Mesendoderm (in vitro differentiated cells): ENCODE results near the gene NPM1.
"Not testable (repeated sequence)": the region's sequence is repeated elsewhere in the genome, so short reads cannot be mapped to it uniquely, and the experiment has no call there.

Source experiments
- DNase-seq: peaks from one replicate; pipeline ENCODE4 v3.0.0; 2013
- H2AK5ac ChIP-seq: 2 replicates; pipeline ENCODE4 v1.6.1; 2013; ENCODE audit warnings: low read length, inconsistent platforms
- H2BK120ac ChIP-seq: 2 replicates; pipeline ENCODE4 v1.6.1; 2013; ENCODE audit warnings: low read depth, mild to moderate bottlenecking, low read length, moderate library complexity, mixed read lengths
- H2BK15ac ChIP-seq: replicated peaks from 2 replicates; pipeline ENCODE4 v1.6.1; 2013; ENCODE audit warnings: low read depth, mild to moderate bottlenecking, moderate library complexity
- H2BK5ac ChIP-seq: 2 replicates; pipeline ENCODE4 v1.6.1; 2013; ENCODE audit warnings: low read length, inconsistent platforms
- H3K18ac ChIP-seq: 2 replicates; pipeline ENCODE4 v1.6.1; 2013; ENCODE audit warnings: mild to moderate bottlenecking, low read length, mixed read lengths
- H3K23ac ChIP-seq: one replicate; pipeline ENCODE4 v1.6.1; 2013; ENCODE audit warnings: low read length
- H3K27ac ChIP-seq: 2 replicates; pipeline ENCODE4 v1.5.1; 2013; ENCODE audit warnings: low read depth, mild to moderate bottlenecking, inconsistent platforms, low read length, moderate library complexity
- H3K27me3 ChIP-seq: 2 replicates; pipeline ENCODE4 v1.6.1; 2013; ENCODE audit warnings: low read length, control low read depth, mild to moderate bottlenecking, inconsistent platforms; ENCODE audit not compliant: insufficient read depth, poor library complexity
- H3K36me3 ChIP-seq: 2 replicates; pipeline ENCODE4 v1.6.1; 2013; ENCODE audit warnings: low read length, inconsistent platforms; ENCODE audit not compliant: control insufficient read depth, insufficient read depth
- H3K4ac ChIP-seq: one replicate; pipeline ENCODE4 v1.6.1; 2013; ENCODE audit warnings: low read depth, mild to moderate bottlenecking, low read length, moderate library complexity
- H3K4me1 ChIP-seq: 2 replicates; pipeline ENCODE4 v1.6.1; 2013; ENCODE audit warnings: low read depth, low read length, inconsistent platforms; ENCODE audit not compliant: control insufficient read depth
- H3K4me2 ChIP-seq: 2 replicates; pipeline ENCODE4 v1.6.1; 2013; ENCODE audit warnings: low read length
- H3K4me3 ChIP-seq: 2 replicates; pipeline ENCODE4 v1.5.1; 2013; ENCODE audit warnings: mild to moderate bottlenecking, low read length
- H3K56ac ChIP-seq: one replicate; pipeline ENCODE4 v1.6.1; 2013; ENCODE audit warnings: low read length
- H3K79me1 ChIP-seq: 2 replicates; pipeline ENCODE4 v1.6.1; 2013; ENCODE audit warnings: low read length, inconsistent platforms
- H3K79me2 ChIP-seq: 2 replicates; pipeline ENCODE4 v1.6.1; 2013; ENCODE audit warnings: mild to moderate bottlenecking, low read length; ENCODE audit not compliant: control insufficient read depth, insufficient read depth
- H3K9ac ChIP-seq: 2 replicates; pipeline ENCODE4 v1.6.1; 2013; ENCODE audit warnings: low read length, inconsistent platforms
- H4K5ac ChIP-seq: one replicate; pipeline ENCODE4 v1.6.1; 2013; ENCODE audit warnings: low read length
- H4K8ac ChIP-seq: one replicate; pipeline ENCODE4 v1.6.1; 2013; ENCODE audit warnings: low read depth, mild to moderate bottlenecking, control low read depth, low read length, moderate library complexity
- WGBS: extraction: QIAGEN DNeasy Blood & Tissue Kit; methylation state at CpG from one replicate; pipeline ENCODE4 v1.1.7; 2013; ENCODE audit warnings: low lambda C conversion rate, missing lambda C conversion rate; ENCODE audit not compliant: insufficient coverage; ENCODE audit errors: extremely low coverage; 5-methylcytosine and 5-hydroxymethylcytosine counted together

Gene NPM1

DNA sequence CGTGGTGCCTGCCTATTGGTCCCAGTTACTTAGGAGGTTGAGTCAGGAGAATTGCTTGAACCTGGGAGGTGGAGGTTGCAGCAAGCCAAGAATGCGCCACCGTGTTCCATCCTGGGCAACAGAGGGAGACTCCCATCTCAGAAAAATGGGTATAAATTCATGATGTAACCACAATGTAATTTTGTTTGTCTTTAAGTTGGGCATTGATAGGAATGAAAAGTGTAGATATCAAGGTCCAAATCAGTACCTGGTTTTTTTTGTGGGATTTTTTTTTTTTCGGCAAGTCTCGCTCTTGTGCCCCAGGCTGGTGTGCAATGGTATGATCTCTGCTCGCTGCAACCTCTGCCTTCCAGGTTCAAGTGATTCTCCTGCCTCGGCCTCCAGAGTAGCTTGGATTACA lies 7.4 kb downstream of the NPM1 start:
- no peak overlapping the region for H2AK5ac ChIP-seq
- no peak for DNase-seq
- H3K27ac ChIP-seq: no peak overlapping the region
- no peak overlapping the region for H3K23ac ChIP-seq
- H2BK5ac ChIP-seq: no peak overlapping the region
- H4K5ac ChIP-seq: no peak overlapping the region
- no peak overlapping the region for H3K9ac ChIP-seq
- H3K18ac ChIP-seq: no peak overlapping the region
- no peak overlapping the region for H3K4me3 ChIP-seq
- H2BK120ac ChIP-seq: no peak overlapping the region
- peaks cover 2% of the 10 kb centered on the region for H3K79me1 ChIP-seq
- no CpG with 5 or more reads among the region's 7 CpGs for WGBS
- H3K27me3 ChIP-seq: no peaks in the 10 kb centered on the region
- peaks cover 4% of the 10 kb centered on the region for H3K4me1 ChIP-seq
- no peak overlapping the region for H4K8ac ChIP-seq
- no peak overlapping the region for H3K4me2 ChIP-seq
- H3K56ac ChIP-seq: no peak overlapping the region
- peaks cover 20% of the 10 kb centered on the region for H3K36me3 ChIP-seq
- H3K79me2 ChIP-seq: peaks cover 95% of the 10 kb centered on the region
- no peak overlapping the region for H3K4ac ChIP-seq
- H2BK15ac ChIP-seq: no peak overlapping the region

DNA sequence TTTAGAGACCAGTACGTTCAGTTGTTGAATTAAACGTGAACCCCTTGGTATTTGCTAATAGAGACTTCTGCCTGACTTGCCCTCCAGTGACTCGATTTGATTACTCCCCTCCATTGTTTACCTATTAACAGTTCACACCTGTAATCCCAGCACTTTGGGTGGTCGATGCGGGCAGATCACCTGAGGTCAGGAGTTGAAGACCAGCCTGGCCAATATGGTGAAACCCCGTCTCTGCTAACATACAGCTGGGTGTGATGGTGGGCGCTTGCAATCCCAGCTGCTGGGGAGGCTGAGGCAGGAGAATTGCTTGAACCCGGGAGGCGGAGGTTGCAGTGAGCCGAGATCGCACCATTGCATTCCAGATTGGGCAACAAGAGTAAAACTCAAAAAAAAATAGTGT lies 8.9 kb downstream of the NPM1 start:
- H4K5ac ChIP-seq, H4K8ac ChIP-seq, H3K23ac ChIP-seq, H3K4ac ChIP-seq, H3K27me3 ChIP-seq, H3K79me1 ChIP-seq, H3K4me2 ChIP-seq, H2BK15ac ChIP-seq, H3K4me1 ChIP-seq, H2BK120ac ChIP-seq, DNase-seq, H3K4me3 ChIP-seq, H2BK5ac ChIP-seq, H3K18ac ChIP-seq, H2AK5ac ChIP-seq, H3K56ac ChIP-seq, H3K27ac ChIP-seq, H3K9ac ChIP-seq: not testable (repeated sequence)
- H3K36me3 ChIP-seq: peaks cover 24% of the 10 kb centered on the region
- no CpG with 5 or more reads among the region's 11 CpGs for WGBS
- H3K79me2 ChIP-seq: peaks cover 95% of the 10 kb centered on the region

DNA sequence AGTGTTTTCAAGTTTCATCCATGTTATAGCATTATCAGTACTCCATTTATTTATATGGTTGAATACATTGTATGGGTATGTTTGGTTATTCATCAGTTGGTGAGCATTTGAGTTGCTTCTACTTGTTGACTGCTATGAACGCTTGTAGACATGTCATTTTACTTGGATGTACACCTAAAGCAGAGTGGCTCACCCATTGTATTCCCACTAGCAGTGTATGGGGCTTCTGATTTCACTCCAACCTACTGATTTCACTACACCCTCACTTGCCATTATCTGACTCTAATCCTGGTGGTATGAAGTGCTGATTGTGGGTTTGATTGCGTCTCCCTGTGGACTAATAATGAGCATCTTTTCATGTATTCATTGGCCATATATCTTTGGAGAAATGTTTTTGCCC lies 9.5 kb downstream of the NPM1 start:
- no peak for DNase-seq
- peaks cover 21% of the 10 kb centered on the region for H3K36me3 ChIP-seq
- H2BK5ac ChIP-seq: no peak overlapping the region
- H2BK120ac ChIP-seq: no peak overlapping the region
- H3K4me3 ChIP-seq: no peak overlapping the region
- no peak overlapping the region for H3K27ac ChIP-seq
- H2BK15ac ChIP-seq: no peak overlapping the region
- H3K9ac ChIP-seq: no peak overlapping the region
- H4K8ac ChIP-seq: no peak overlapping the region
- no peak overlapping the region for H4K5ac ChIP-seq
- no CpG with 5 or more reads among the region's 2 CpGs for WGBS
- peaks cover 2% of the 10 kb centered on the region for H3K4me1 ChIP-seq
- no peak overlapping the region for H3K4me2 ChIP-seq
- peaks cover 4% of the 10 kb centered on the region for H3K79me1 ChIP-seq
- no peak overlapping the region for H3K23ac ChIP-seq
- peaks cover 92% of the 10 kb centered on the region for H3K79me2 ChIP-seq
- no peaks in the 10 kb centered on the region for H3K27me3 ChIP-seq
- no peak overlapping the region for H2AK5ac ChIP-seq
- no peak overlapping the region for H3K4ac ChIP-seq
- H3K56ac ChIP-seq: no peak overlapping the region
- no peak overlapping the region for H3K18ac ChIP-seq

DNA sequence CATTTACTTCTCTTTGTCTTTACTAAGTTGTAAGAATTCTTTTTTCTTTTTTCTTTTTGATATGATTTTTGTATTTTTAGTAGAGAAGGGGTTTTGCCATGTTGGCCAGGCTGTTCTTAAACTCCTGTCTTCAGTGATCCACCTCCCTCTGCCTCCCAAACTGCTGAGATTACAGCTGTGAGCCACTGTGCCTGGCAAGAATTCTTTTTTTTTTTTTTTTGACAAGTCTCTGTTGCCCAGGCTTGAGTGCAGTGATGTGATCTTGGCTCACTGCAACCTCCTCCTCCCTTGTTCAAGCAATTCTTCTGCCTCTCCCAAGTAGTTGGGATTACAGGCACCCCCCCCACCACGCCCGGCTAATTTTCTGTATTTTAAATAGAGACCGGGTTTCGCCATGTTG lies 9.9 kb downstream of the NPM1 start:
- Histone ChIP-seq H3K23ac (no peak overlapping the region), H3K9ac (no peak overlapping the region), H2BK120ac (no peak overlapping the region), H3K4me2 (no peak overlapping the region), H3K27ac (no peak overlapping the region), H3K18ac (no peak overlapping the region), H3K79me2 (peaks cover 88% of the 10 kb centered on the region), H4K8ac (no peak overlapping the region), H4K5ac (no peak overlapping the region), H3K56ac (no peak overlapping the region), H3K4ac (no peak overlapping the region), H3K4me1 (peaks cover 2% of the 10 kb centered on the region), H3K27me3 (no peaks in the 10 kb centered on the region), H3K79me1 (peaks cover 4% of the 10 kb centered on the region), H2BK5ac (no peak overlapping the region), H3K4me3 (no peak overlapping the region), H2AK5ac (no peak overlapping the region), H2BK15ac (no peak overlapping the region), H3K36me3 (peaks cover 19% of the 10 kb centered on the region)
- WGBS: no CpG with 5 or more reads among the region's 4 CpGs
- DNase-seq: peak; percentile 2

DNA sequence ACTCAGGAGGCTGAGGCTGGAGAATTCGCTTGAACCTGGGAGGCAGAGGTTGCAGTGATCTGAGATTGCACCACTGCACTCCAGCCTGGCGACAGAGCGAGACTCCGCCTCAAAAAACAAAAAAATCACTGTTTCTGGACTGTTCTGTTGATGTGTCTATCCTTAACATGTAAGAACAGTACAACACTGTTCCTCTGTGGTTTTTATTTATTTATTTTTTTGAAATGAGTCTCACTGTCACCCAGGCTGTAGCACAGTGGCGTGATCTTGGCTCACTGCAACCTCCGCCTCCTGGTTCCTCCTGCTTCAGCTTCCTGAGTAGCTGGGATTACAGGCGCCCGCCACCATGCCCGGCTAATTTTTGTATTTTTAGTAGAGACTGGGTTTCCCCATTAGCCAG lies 11.0 kb downstream of the NPM1 start:
- H3K4me3 ChIP-seq, H3K23ac ChIP-seq, H2AK5ac ChIP-seq, H3K27ac ChIP-seq, H3K18ac ChIP-seq, H4K8ac ChIP-seq, H3K27me3 ChIP-seq, H3K56ac ChIP-seq, H3K4ac ChIP-seq, H3K79me1 ChIP-seq, H3K4me1 ChIP-seq, DNase-seq, H3K4me2 ChIP-seq, H2BK5ac ChIP-seq, H2BK15ac ChIP-seq, H2BK120ac ChIP-seq, H3K9ac ChIP-seq, H4K5ac ChIP-seq: not testable (repeated sequence)
- no CpG with 5 or more reads among the region's 9 CpGs for WGBS
- peaks cover 17% of the 10 kb centered on the region for H3K36me3 ChIP-seq
- H3K79me2 ChIP-seq: peaks cover 81% of the 10 kb centered on the region

DNA sequence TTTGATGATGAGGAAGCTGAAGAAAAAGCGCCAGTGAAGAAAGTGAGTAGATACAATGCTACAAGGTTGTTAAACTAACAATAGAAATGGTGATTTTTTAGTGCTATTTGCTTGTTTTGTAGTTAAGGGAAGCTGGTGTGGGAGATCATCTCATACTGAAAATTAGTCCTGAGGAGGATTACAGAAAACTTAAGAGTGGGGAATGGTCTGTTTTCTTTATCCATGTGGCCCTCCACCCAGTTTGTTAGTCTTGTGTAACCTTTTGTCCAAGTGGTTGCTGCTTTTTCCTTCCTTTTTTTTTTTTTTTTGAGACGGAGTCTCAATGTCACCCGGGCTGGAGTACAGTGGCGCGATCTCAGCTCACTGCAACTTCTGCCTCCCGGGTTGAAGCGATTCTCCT lies 12.5 kb downstream of the NPM1 start:
- no peak overlapping the region for H3K4me2 ChIP-seq

More for the DNA sequence above, 12.5 kb downstream of the NPM1 start:
- peaks cover 68% of the 10 kb centered on the region for H3K79me2 ChIP-seq
- H2BK15ac ChIP-seq: no peak overlapping the region
- H3K4ac ChIP-seq: no peak overlapping the region
- H3K27ac ChIP-seq: no peak overlapping the region
- peaks cover 2% of the 10 kb centered on the region for H3K4me1 ChIP-seq
- peaks cover 4% of the 10 kb centered on the region for H3K79me1 ChIP-seq
- peaks cover 15% of the 10 kb centered on the region for H3K36me3 ChIP-seq
- no CpG with 5 or more reads among the region's 7 CpGs for WGBS
- H2BK120ac ChIP-seq: no peak overlapping the region
- no peaks in the 10 kb centered on the region for H3K27me3 ChIP-seq
- H3K9ac ChIP-seq: no peak overlapping the region
- H2BK5ac ChIP-seq: no peak overlapping the region
- no peak for DNase-seq
- H4K8ac ChIP-seq: no peak overlapping the region
- H3K56ac ChIP-seq: no peak overlapping the region
- no peak overlapping the region for H3K4me3 ChIP-seq
- H4K5ac ChIP-seq: no peak overlapping the region
- no peak overlapping the region for H3K23ac ChIP-seq
- no peak overlapping the region for H3K18ac ChIP-seq
- H2AK5ac ChIP-seq: no peak overlapping the region
